ENCODE data around the gene BRPF3. TPM values are rescaled to one million over a fixed set of nuclear protein-coding genes. Genes with fewer than 3 reads are reported as not detected.

BRPF3 gene
- total RNA-seq, 1 donor from 2014 or later: 15.9 TPM

- DNase-seq: no peak
Measured at GRCh38 chr6:36232172-36232571, 35.6 kb downstream of the BRPF3 start.

- DNase-seq: no peak
Measured at GRCh38 chr6:36235309-36235708, 38.8 kb downstream of the BRPF3 start.

GRCh38 chr6:36235862-36236261 lies 39.3 kb downstream of the BRPF3 start:
- DNase-seq: no peak

- no peak for DNase-seq
Measured at GRCh38 chr6:36239774-36240173, 43.2 kb downstream of the BRPF3 start.

- peak; percentile 57 for DNase-seq
Measured at GRCh38 chr6:36241728-36242127, 45.2 kb downstream of the BRPF3 start.

GRCh38 chr6:36242161-36242560 lies 45.6 kb downstream of the BRPF3 start:
- DNase-seq: no peak

GRCh38 chr6:36242626-36243025 lies 46.1 kb downstream of the BRPF3 start:
- DNase-seq: no peak

GRCh38 chr6:36243562-36244212 lies 47.1 kb downstream of the BRPF3 start:
- DNase-seq: no peak

- no peak for DNase-seq
Measured at GRCh38 chr6:36244641-36245280, 48.2 kb downstream of the BRPF3 start.

GRCh38 chr6:36245572-36246061 lies 49.1 kb downstream of the BRPF3 start:
- peak; percentile 27 for DNase-seq

- DNase-seq: no peak
Measured at GRCh38 chr6:36246506-36247268, 50.1 kb downstream of the BRPF3 start.

- DNase-seq: no peak
Measured at GRCh38 chr6:36247693-36248092, 51.1 kb downstream of the BRPF3 start.

- DNase-seq: no peak
Measured at GRCh38 chr6:36248980-36249379, 52.4 kb downstream of the BRPF3 start.

- no peak for DNase-seq
Measured at GRCh38 chr6:36249536-36249935, 53.0 kb downstream of the BRPF3 start.

- no peak for DNase-seq
Measured at GRCh38 chr6:36252005-36252404, 55.5 kb downstream of the BRPF3 start.

GRCh38 chr6:36263390-36264000 lies 67.0 kb downstream of the BRPF3 start:
- DNase-seq: no peak

- no peak for DNase-seq
Measured at GRCh38 chr6:36265744-36266143, 69.2 kb downstream of the BRPF3 start.

GRCh38 chr6:36266913-36267644 lies 70.5 kb downstream of the BRPF3 start:
- no peak for DNase-seq

- DNase-seq: no peak
Measured at GRCh38 chr6:36267731-36268477, 71.4 kb downstream of the BRPF3 start.

- no peak for DNase-seq
Measured at GRCh38 chr6:36268478-36269275, 72.1 kb downstream of the BRPF3 start.
